Left renal cortex interstitium (tissue), 4 donors: ENCODE results near the gene PTRH1. TPM values are rescaled to one million over a fixed set of nuclear protein-coding genes. Genes with fewer than 3 reads are reported as not detected.

ENCODE experiments used
- DNase-seq, 4 donors: peaks; one replicate each; pipeline ENCODE4 v3.0.0-alpha.2; 2013; ENCODE audit warnings: low read depth in 4 of 4, low spot score in 2 of 4, missing footprints in 1 of 4
- polyA plus RNA-seq, 4 donors: library from polyadenylated mRNA; unstranded; fragments of 120-200 nt; gene quantifications; one replicate each; pipeline ENCODE4 v1.2.1, GENCODE V29; 2013; ENCODE audit not compliant: insufficient read length in 4 of 4

Gene PTRH1
- polyA plus RNA-seq, 4 donors = 7.4 to 21.6 (median 14.2) TPM

GRCh38 chr9:127742435-127743088 lies 27.1 kb upstream of the PTRH1 start:
- DNase-seq = peak; percentile 43 to 76 (median 62)

GRCh38 chr9:127741831-127742434 lies 26.5 kb upstream of the PTRH1 start:
- peak in 1 of 4 donors; percentile 52 for DNase-seq

- DNase-seq = no peak
Observed at GRCh38 chr9:127739614-127740330, 24.3 kb upstream of the PTRH1 start.

GRCh38 chr9:127738666-127739065 lies 23.2 kb upstream of the PTRH1 start:
- DNase-seq = no peak

- DNase-seq = no peak
Observed at GRCh38 chr9:127735530-127736185, 20.2 kb upstream of the PTRH1 start.

- DNase-seq = peak; percentile 86 to 96 (median 94)
Observed at GRCh38 chr9:127734747-127735529, 19.5 kb upstream of the PTRH1 start, which contains the start of gene TOR2A. TSS of gene TOR2A (minus strand) at chr9:127735294. CDS start at chr9:127735270, 24 bp downstream.

GRCh38 chr9:127734247-127734746 lies 18.8 kb upstream of the PTRH1 start:
- DNase-seq = no peak

- DNase-seq = no peak
Observed at GRCh38 chr9:127733614-127734013, 18.2 kb upstream of the PTRH1 start.

GRCh38 chr9:127732444-127732843 lies 17.0 kb upstream of the PTRH1 start:
- no peak for DNase-seq

- DNase-seq = no peak
Observed at GRCh38 chr9:127731938-127732337, 16.5 kb upstream of the PTRH1 start.

GRCh38 chr9:127730799-127731410 lies 15.4 kb upstream of the PTRH1 start:
- no peak for DNase-seq

GRCh38 chr9:127730262-127730661 lies 14.8 kb upstream of the PTRH1 start:
- DNase-seq = no peak

GRCh38 chr9:127729522-127730256 lies 14.2 kb upstream of the PTRH1 start:
- DNase-seq = no peak

GRCh38 chr9:127728808-127729207 lies 13.3 kb upstream of the PTRH1 start:
- no peak for DNase-seq

GRCh38 chr9:127726871-127727270 lies 11.4 kb upstream of the PTRH1 start:
- DNase-seq = no peak

GRCh38 chr9:127724012-127724411 lies 8.5 kb upstream of the PTRH1 start:
- DNase-seq = no peak

- no peak for DNase-seq
Observed at GRCh38 chr9:127723444-127723843, 8.0 kb upstream of the PTRH1 start.

GRCh38 chr9:127723013-127723412 lies 7.5 kb upstream of the PTRH1 start:
- no peak for DNase-seq
